KOPT-K1 (cell line): ENCODE results near the gene DOK3.

Experiments
- H3K27ac ChIP-seq: fragments of 200-600 bp; sonication (generic); 2 replicates; pipeline ENCODE4 v1.5.1; 2016; ENCODE audit warnings: antibody characterized with exemption, mild to moderate bottlenecking, low read depth, low read length; ENCODE audit not compliant: poor library complexity, severe bottlenecking
- H3K36me3 ChIP-seq: fragments of 200-600 bp; sonication (generic); 2 replicates; pipeline ENCODE4 v1.5.1; 2017; ENCODE audit warnings: antibody characterized with exemption, mild to moderate bottlenecking, low read length, moderate library complexity; ENCODE audit not compliant: insufficient read depth
- H3K9me3 ChIP-seq: fragments of 200-600 bp; sonication (generic); 2 replicates; pipeline ENCODE4 v1.5.1; 2017; ENCODE audit warnings: antibody characterized with exemption, low read length, mild to moderate bottlenecking; ENCODE audit not compliant: insufficient read depth, poor library complexity, severe bottlenecking

Gene DOK3

DNA sequence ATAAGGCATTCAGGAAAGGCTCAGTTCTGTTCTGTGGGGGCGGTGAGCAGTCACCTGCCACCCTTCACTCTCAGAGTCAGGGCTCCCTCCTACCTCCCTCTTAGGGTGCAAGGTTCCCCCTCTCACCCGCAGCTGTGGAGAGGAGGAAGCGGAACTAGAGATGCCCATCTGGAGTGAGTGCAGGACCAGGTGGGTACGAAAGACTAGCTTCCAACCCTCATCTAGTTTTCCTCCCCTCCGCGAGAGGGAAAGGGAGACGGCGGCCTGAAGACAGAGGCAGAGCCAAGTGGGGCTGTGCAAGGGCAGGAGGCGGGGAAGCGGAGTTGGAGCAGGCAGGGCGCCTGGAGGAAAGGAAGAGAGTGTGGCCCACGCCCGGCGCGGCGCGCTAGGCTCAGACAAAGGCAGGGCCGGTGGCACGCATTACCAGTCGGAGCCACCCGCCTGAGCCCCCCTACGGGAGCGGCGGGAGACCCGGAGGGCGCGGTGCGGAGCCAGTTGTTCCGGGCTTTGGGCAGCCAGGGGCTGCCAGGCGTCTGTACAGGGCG is 55.7 kb downstream of the DOK3 start:
- Histone ChIP-seq H3K9me3 (no peaks in the 10 kb centered on the region), H3K36me3 (peaks cover 21% of the 10 kb centered on the region), H3K27ac (no peak overlapping the region)

DNA sequence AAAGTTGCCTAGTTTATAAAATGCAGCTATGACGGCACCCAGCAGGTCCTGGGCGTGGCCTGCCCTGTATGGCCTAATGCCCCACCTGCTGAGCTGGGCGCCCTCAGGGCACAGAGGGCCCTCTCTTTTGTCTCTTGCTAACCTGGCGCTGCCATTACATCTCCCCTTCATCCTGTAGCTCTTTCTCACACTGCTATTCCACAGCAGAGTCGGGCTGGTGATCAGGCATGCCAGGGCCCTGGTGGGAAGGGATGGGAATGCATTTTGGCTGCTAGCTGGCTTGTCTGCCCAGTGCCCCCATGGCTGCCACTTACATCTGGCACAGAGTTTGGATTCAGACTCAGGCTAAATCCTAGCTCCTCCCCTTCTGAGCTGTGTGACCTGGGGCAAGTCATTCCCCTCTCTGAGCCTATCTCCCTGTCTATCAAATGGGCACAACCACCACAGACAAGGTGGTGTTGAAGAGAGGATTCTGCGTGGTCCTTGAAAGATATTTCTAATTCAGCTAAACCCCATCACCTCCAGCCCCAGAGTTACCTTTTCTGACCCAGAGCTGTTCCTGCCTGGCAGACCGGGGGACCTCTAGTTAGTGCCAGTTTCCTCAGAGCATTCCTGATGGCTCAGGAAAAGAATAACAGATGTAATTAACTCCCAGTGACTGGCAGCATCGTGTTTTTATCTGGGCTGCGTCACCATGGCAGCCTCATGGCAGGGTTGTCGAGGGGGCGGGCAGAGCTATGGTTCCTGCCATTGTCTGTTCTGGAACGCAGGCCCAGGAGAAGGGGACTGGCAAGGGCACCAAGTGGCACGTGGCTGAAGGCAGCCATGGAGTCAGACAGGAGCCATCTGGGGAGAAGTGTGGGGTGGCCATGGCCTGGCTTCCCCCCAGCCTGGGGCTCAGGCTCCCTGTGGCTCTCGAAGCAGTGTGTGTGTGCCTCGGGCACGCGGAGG is 56.7 kb downstream of the DOK3 start:
- H3K36me3 ChIP-seq, result peaks cover 11% of the 10 kb centered on the region
- H3K9me3 ChIP-seq, result no peaks in the 10 kb centered on the region
- H3K27ac ChIP-seq, result no peak overlapping the region
